IMR-90 (cell line): ENCODE measurements around the gene ATP2C2. TPM values are rescaled to one million over a fixed set of nuclear protein-coding genes. Genes with fewer than 3 reads are reported as not detected.
"Not testable (repeated sequence)": the region's sequence is repeated elsewhere in the genome, so short reads cannot be mapped to it uniquely, and the experiment has no call there.

Experiments
- ATAC-seq: fragments of 200-7000 bp; cut with Tn5 transposase; 2 replicates; pipeline ENCODE4 v1.9.1; 2020; ENCODE audit warnings: low read depth, mild to moderate bottlenecking, moderate library complexity
- BruUV-seq: library from RNA; stranded (reverse); fragments of 400-500 nt; replicated peaks from 2 replicates; lab custom pipeline; 2021; lab: Mats Ljungman, UMichigan
- CTCF ChIA-PET: fragments of 300-600 bp; formaldehyde crosslinking; extraction: SDS; loops from one replicate; lab custom pipeline; 2021; ENCODE audit warnings: antibody characterized with exemption; lab: Yijun Ruan, JAX
- POLR2A ChIA-PET: fragments of 300-600 bp; sonication (Branson Sonifier 250); formaldehyde crosslinking; loops from one replicate; lab custom pipeline; 2022; ENCODE audit warnings: antibody characterized with exemption; ENCODE audit not compliant: unreplicated experiment; lab: Charles Lee
- DNase-seq: peaks from one replicate; pipeline ENCODE4 v3.0.0; 2013
- H2AFZ ChIP-seq: replicated peaks from 2 replicates; pipeline ENCODE3; 2013; ENCODE audit warnings: low read length, mild to moderate bottlenecking; ENCODE audit not compliant: poor library complexity
- H2AK5ac ChIP-seq: 2 replicates; pipeline ENCODE4 v1.6.1; 2013; ENCODE audit warnings: low read depth, low read length, inconsistent platforms
- H2AK9ac ChIP-seq: replicated peaks from 2 replicates; pipeline ENCODE3; 2013; ENCODE audit warnings: mild to moderate bottlenecking, low read depth, low read length, moderate library complexity; ENCODE audit not compliant: poor library complexity
- H2BK120ac ChIP-seq: 2 replicates; pipeline ENCODE4 v1.6.1; 2013; ENCODE audit warnings: low read depth, low read length, inconsistent platforms
- H2BK15ac ChIP-seq: 3 replicates; pipeline ENCODE4 v1.6.1; 2013; ENCODE audit warnings: low read depth, low read length, inconsistent platforms
- H2BK20ac ChIP-seq: 2 replicates; pipeline ENCODE4 v1.6.1; 2013; ENCODE audit warnings: low read depth, mild to moderate bottlenecking, inconsistent platforms, low read length, moderate library complexity
- H2BK5ac ChIP-seq: 2 replicates; pipeline ENCODE4 v1.6.1; 2013; ENCODE audit warnings: mild to moderate bottlenecking, low read depth, low read length, inconsistent platforms; ENCODE audit not compliant: poor library complexity, severe bottlenecking
- H3K14ac ChIP-seq: replicated peaks from 2 replicates; pipeline ENCODE4 v1.6.1; 2013; ENCODE audit warnings: low read depth, low read length, inconsistent platforms
- H3K18ac ChIP-seq: 2 replicates; pipeline ENCODE4 v1.6.1; 2013; ENCODE audit warnings: low read depth, low read length, control low read depth
- H3K23ac ChIP-seq: 2 replicates; pipeline ENCODE4 v1.6.1; 2013; ENCODE audit warnings: low read depth, low read length, inconsistent platforms
- H3K27ac ChIP-seq: 2 replicates; pipeline ENCODE4 v1.5.1; 2013; ENCODE audit warnings: mild to moderate bottlenecking, control low read depth, low read length; ENCODE audit not compliant: insufficient read depth
- H3K27me3 ChIP-seq: 2 replicates; pipeline ENCODE4 v1.6.1; 2013; ENCODE audit warnings: low read length; ENCODE audit not compliant: control insufficient read depth, insufficient read depth
- H3K36me3 ChIP-seq: 2 replicates; pipeline ENCODE4 v1.6.1; 2013; ENCODE audit warnings: low read length, mixed read lengths; ENCODE audit not compliant: control insufficient read depth, insufficient read depth
- H3K4ac ChIP-seq: 2 replicates; pipeline ENCODE4 v1.6.1; 2013; ENCODE audit warnings: low read depth, low read length, inconsistent platforms
- H3K4me1 ChIP-seq: 2 replicates; pipeline ENCODE4 v1.6.1; 2013; ENCODE audit warnings: low read length, mixed read lengths; ENCODE audit not compliant: control insufficient read depth, insufficient read depth
- H3K4me2 ChIP-seq: 2 replicates; pipeline ENCODE4 v1.6.1; 2013; ENCODE audit warnings: low read depth, mild to moderate bottlenecking, control low read depth, low read length, moderate library complexity
- H3K4me3 ChIP-seq: 2 replicates; pipeline ENCODE4 v1.5.1; 2013; ENCODE audit warnings: low read depth, mild to moderate bottlenecking, control low read depth, low read length, moderate library complexity; ENCODE audit not compliant: insufficient read depth
- H3K56ac ChIP-seq: 2 replicates; pipeline ENCODE4 v1.6.1; 2013; ENCODE audit warnings: low read length, inconsistent platforms; ENCODE audit not compliant: insufficient read depth; ENCODE audit errors: extremely low read depth
- H3K79me1 ChIP-seq, 2 experiments: 2 replicates each; pipeline ENCODE4 v1.6.1; 2013; ENCODE audit warnings: low read length in 2 of 2, inconsistent platforms in 1 of 2, low read depth in 1 of 2
- H3K9ac ChIP-seq: 2 replicates; pipeline ENCODE4 v1.6.1; 2013; ENCODE audit warnings: low read depth, low read length, control low read depth
- H3K9me1 ChIP-seq: 2 replicates; pipeline ENCODE4 v1.6.1; 2013; ENCODE audit warnings: low read length, inconsistent platforms; ENCODE audit not compliant: insufficient read depth
- H3K9me3 ChIP-seq: 2 replicates; pipeline ENCODE4 v1.6.1; 2013; ENCODE audit warnings: low read length; ENCODE audit not compliant: control insufficient read depth, insufficient read depth
- H4K20me1 ChIP-seq: 2 replicates; pipeline ENCODE4 v1.6.1; 2013; ENCODE audit warnings: low read length, inconsistent platforms; ENCODE audit not compliant: insufficient read depth
- H4K5ac ChIP-seq: 2 replicates; pipeline ENCODE4 v1.6.1; 2013; ENCODE audit warnings: mild to moderate bottlenecking, low read depth, low read length, control low read depth
- H4K8ac ChIP-seq, 2 experiments: 2 replicates each; pipeline ENCODE4 v1.6.1; 2013; ENCODE audit warnings: low read depth in 2 of 2, low read length in 2 of 2, control low read depth in 1 of 2, inconsistent platforms in 1 of 2
- H4K91ac ChIP-seq: 2 replicates; pipeline ENCODE4 v1.6.1; 2013; ENCODE audit warnings: low read depth, low read length, inconsistent platforms; ENCODE audit not compliant: insufficient read depth
- WGBS, 2 experiments: methylation state at CpG; one replicate each; pipeline versions ENCODE4 v1.1.5 to v1.1.7; 2013; ENCODE audit warnings: missing lambda C conversion rate in 2 of 2; ENCODE audit not compliant: insufficient read length in 1 of 2; ENCODE audit errors: extremely low coverage in 2 of 2; 5-methylcytosine and 5-hydroxymethylcytosine counted together
- dilution Hi-C: fragments of 300-500 bp; cut with HindIII; formaldehyde crosslinking; loops from one replicate; pipeline ENCODE4 v1.14.3; 2018; ENCODE audit warnings: low sequenced_read_pairs; ENCODE audit not compliant: unreplicated experiment
- in situ Hi-C: fragments of 300-500 bp; cut with MboI; formaldehyde crosslinking; loops from 3 replicates; pipeline ENCODE4 v1.14.3; 2019; ENCODE audit warnings: low sequenced_read_pairs, inconsistent platforms, mixed read lengths
- intact Hi-C: fragments of 100-400 bp; cut with micrococcal nuclease; formaldehyde crosslinking; loops from 2 replicates; pipeline ENCODE4 v1.10.0; 2022
- polyA plus RNA-seq, 3 experiments: library from polyadenylated mRNA; depleted of rRNA; stranded (reverse); fragments of >200 nt; gene quantifications; 2 replicates each; pipeline ENCODE4 v1.2.3, GENCODE V29; 2012; ENCODE audit warnings: low replicate concordance in 1 of 3
- total RNA-seq: library from RNA; depleted of rRNA; stranded (reverse); fragments of >200 nt; gene quantifications from 2 replicates; pipeline ENCODE4 v1.2.3, GENCODE V29; 2012

Gene ATP2C2
- total and polyA plus RNA-seq, 2 of the 4 experiments (the other 2 are of a cell fraction) = not detected

DNA sequence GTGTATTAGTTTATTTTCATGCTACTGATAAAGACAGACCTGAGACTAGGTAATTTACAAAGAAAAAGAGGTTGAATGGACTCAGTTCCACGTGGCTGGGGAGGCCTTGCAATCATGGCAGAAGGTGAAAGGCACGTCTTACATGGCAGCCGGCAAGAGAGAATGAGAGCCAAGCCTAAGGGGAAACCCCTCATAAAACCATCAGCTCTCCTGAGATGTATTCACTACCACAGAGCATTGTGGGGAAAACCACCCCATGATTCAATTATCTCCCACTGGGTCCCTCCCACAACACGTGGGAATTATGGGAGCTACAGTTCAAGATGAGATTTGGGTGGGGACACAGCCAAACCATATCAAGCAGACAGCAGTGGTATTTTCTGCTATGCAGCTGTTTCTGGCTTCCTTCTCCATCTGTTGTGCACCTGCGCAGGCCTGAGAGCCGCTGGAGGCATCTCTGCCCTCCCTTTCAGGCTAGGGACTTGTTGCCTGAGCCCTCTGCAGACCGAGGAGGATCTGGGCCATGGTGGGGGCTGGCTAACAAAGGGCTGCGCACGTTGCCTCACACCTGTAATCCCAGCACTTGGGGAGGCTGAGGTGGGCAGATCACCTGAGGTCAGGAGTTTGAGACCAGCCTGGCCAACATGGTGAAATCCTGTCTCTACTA lies 82.8 kb downstream of the ATP2C2 start:
- H2BK20ac ChIP-seq, H3K4ac ChIP-seq, DNase-seq, H3K27me3 ChIP-seq, CTCF ChIA-PET, H3K36me3 ChIP-seq, H3K9me3 ChIP-seq, H2BK120ac ChIP-seq, H2AK9ac ChIP-seq, H3K18ac ChIP-seq, intact Hi-C loops, H4K5ac ChIP-seq, H2BK5ac ChIP-seq, BruUV-seq, H3K56ac ChIP-seq, H3K9ac ChIP-seq, H3K4me2 ChIP-seq, H3K79me1 ChIP-seq, H3K4me3 ChIP-seq, H3K4me1 ChIP-seq, POLR2A ChIA-PET, H4K20me1 ChIP-seq, ATAC-seq, H3K14ac ChIP-seq, H2AFZ ChIP-seq, H2AK5ac ChIP-seq, H2BK15ac ChIP-seq, H3K23ac ChIP-seq, in situ Hi-C loops, H3K27ac ChIP-seq, dilution Hi-C loops, H4K91ac ChIP-seq, H4K8ac ChIP-seq: not testable (repeated sequence)
- peaks cover 12% of the 10 kb centered on the region for H3K9me1 ChIP-seq
- 100% methylated on average over 1 of the region's 9 CpGs; no CpG with 5 or more reads in 1 of the 2 experiments for WGBS, 2 experiments
